Right atrium auricular region (tissue), 2 donors: ENCODE data around the gene SLC27A6. TPM values are rescaled to one million over a fixed set of nuclear protein-coding genes. Genes with fewer than 3 reads are reported as not detected.

Experiments
- DNase-seq: peaks from one replicate; pipeline ENCODE4 v3.0.0-alpha.2; 2019; ENCODE audit warnings: low spot score
- H3K27ac ChIP-seq, 2 donors: fragments of 200-600 bp; sonication (generic); 1 replicate in 1 of 2; 2 replicates in 1 of 2; pipeline ENCODE4 v1.5.1; 2016 to 2019
- H3K27me3 ChIP-seq, 2 donors: fragments of 200-600 bp; sonication (generic); one replicate each; pipeline versions ENCODE4 v1.5.1 to v1.6.0; 2017 to 2019
- H3K36me3 ChIP-seq: fragments of 200-600 bp; sonication (generic); one replicate; pipeline ENCODE4 v1.5.1; 2016
- H3K4me1 ChIP-seq, 2 donors: fragments of 200-600 bp; sonication (generic); one replicate each; pipeline versions ENCODE4 v1.5.1 to v1.6.0; 2017 to 2019
- H3K4me3 ChIP-seq, 2 donors: fragments of 200-600 bp; sonication (generic); 1 replicate in 1 of 2; 2 replicates in 1 of 2; pipeline ENCODE4 v1.5.1; 2017 to 2019; ENCODE audit warnings: mild to moderate bottlenecking in 1 of 2, moderate library complexity in 1 of 2
- H3K9me3 ChIP-seq, 2 donors: fragments of 200-600 bp; sonication (generic); one replicate each; pipeline ENCODE4 v1.5.1; 2019
- total RNA-seq, 2 donors: library from RNA; depleted of rRNA; stranded (reverse); fragments of >200 nt; gene quantifications; one replicate each; pipeline ENCODE4 v1.1.0, GENCODE V29; 2016
- TF ChIP-seq, protein P1 (sequence below), 2 donors: fragments of 200-600 bp; sonication (generic); IDR thresholded peaks; one replicate each; pipeline ENCODE4 v1.5.1; 2019; ENCODE audit warnings: antibody characterized with exemption in 2 of 2

SLC27A6 gene
- total RNA-seq, 2 donors from 2014 or later: 15.2 to 50.6 TPM

DNA sequence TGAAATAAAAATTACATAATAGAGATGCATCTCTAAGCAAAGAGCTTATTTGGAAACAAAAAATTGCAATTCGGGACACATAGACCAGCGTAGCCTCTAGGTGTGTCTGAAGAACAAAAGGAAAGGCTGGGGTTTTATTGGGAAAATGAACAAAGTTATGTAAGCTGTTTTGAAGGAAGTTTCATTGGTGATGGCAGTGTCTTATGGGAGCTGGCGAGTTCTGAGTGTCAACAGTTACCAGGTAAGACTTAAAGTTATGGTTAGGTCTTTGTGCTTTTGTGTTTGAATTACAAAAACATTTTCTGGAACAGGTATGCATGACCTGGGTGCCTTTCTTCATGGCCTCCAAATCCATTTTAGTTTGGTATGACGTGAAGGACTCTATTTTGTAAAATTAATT lies 48.9 kb downstream of the SLC27A6 start:
- Histone ChIP-seq H3K27ac (no peak overlapping the region), H3K36me3 (no peaks in the 10 kb centered on the region), H3K4me3 (no peak overlapping the region), H3K9me3 (no peaks in the 10 kb centered on the region), H3K27me3 (no peaks in the 10 kb centered on the region), H3K4me1 (no peaks in the 10 kb centered on the region)
- TF ChIP-seq, protein P1, sequence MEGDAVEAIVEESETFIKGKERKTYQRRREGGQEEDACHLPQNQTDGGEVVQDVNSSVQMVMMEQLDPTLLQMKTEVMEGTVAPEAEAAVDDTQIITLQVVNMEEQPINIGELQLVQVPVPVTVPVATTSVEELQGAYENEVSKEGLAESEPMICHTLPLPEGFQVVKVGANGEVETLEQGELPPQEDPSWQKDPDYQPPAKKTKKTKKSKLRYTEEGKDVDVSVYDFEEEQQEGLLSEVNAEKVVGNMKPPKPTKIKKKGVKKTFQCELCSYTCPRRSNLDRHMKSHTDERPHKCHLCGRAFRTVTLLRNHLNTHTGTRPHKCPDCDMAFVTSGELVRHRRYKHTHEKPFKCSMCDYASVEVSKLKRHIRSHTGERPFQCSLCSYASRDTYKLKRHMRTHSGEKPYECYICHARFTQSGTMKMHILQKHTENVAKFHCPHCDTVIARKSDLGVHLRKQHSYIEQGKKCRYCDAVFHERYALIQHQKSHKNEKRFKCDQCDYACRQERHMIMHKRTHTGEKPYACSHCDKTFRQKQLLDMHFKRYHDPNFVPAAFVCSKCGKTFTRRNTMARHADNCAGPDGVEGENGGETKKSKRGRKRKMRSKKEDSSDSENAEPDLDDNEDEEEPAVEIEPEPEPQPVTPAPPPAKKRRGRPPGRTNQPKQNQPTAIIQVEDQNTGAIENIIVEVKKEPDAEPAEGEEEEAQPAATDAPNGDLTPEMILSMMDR (IDR thresholded peaks at IDR 0.05): no peak
- no peak for DNase-seq

DNA sequence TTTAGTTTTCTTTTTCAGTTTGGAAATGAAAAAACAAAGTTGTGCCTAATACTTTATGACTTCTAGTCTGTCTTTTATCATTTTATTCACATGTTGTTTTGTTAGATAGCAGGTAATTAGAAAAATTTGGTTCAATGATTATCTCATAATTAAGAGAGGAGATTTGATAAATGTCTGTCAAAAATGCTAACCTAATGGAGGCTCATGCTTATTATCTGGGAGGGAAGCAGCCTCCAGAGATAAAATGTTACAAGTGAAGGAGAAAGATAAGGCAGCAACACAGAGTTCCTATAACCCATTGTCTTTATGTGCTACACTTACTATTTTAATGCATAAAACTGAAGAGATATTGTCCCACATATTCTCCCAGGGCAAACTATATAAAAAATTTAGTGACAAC lies 53.5 kb downstream of the SLC27A6 start:
- Histone ChIP-seq H3K36me3 (no peaks in the 10 kb centered on the region), H3K4me1 (peaks cover 0 to 9% of the 10 kb centered on the region in 2 donors), H3K27me3 (no peaks in the 10 kb centered on the region), H3K27ac (no peak overlapping the region), H3K4me3 (no peak overlapping the region), H3K9me3 (no peaks in the 10 kb centered on the region)
- TF ChIP-seq, protein P1 (IDR thresholded peaks at IDR 0.05): no peak
- no peak for DNase-seq

DNA sequence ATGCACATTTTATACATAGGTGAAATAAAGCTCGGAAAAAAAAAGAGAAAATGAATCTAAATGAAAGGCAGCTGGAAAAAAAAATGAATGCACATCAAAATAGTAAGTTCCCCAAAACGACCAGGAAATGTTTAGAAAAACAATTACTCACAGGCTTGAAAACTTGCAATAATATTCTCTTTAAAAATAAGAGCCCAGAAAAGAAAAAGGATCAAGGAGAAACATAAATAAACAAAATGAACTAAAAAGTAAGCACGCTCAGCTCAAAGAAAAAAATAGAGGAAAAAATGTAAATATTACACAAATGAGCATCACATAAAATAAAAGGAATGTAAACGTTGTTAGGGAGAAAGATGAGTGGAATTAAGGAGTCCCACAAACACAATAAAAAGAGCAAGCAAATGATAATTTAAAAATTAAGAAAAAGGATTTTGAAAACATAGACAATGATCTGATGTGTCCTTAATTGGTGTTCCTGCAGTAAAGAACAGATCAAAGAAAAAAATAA lies 54.2 kb downstream of the SLC27A6 start:
- H3K4me1 ChIP-seq: peaks cover 0 to 9% of the 10 kb centered on the region in 2 donors
- H3K9me3 ChIP-seq: no peaks in the 10 kb centered on the region
- no peak overlapping the region for H3K27ac ChIP-seq
- TF ChIP-seq, protein P1 (IDR thresholded peaks at IDR 0.05): no peak
- H3K36me3 ChIP-seq: no peaks in the 10 kb centered on the region
- H3K27me3 ChIP-seq: no peaks in the 10 kb centered on the region
- no peak for DNase-seq
- H3K4me3 ChIP-seq: no peak overlapping the region

DNA sequence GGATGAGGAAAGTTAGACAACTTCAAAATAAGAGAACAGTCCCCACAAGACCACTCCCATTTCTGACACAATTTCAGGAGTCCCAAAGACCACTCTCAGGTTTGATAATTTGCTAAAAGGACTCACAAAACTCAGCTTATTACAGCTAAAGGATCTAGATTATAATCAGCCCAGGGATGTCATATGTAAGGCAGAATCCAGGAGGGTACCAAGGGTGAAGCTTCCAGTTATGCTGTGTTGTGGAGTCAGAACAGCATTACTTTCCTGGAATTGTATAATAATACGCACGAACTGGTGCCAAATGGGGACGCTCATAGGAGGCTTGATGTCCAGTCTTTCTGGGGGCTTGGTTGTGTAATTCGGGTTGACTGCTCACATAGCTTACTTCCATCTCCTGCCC lies 55.4 kb downstream of the SLC27A6 start:
- Histone ChIP-seq H3K9me3 (no peaks in the 10 kb centered on the region), H3K4me3 (no peak overlapping the region), H3K36me3 (no peaks in the 10 kb centered on the region), H3K27ac (no peak overlapping the region), H3K27me3 (no peaks in the 10 kb centered on the region), H3K4me1 (peaks cover 0 to 9% of the 10 kb centered on the region in 2 donors)
- TF ChIP-seq, protein P1 (IDR thresholded peaks at IDR 0.05): no peak
- DNase-seq: no peak

DNA sequence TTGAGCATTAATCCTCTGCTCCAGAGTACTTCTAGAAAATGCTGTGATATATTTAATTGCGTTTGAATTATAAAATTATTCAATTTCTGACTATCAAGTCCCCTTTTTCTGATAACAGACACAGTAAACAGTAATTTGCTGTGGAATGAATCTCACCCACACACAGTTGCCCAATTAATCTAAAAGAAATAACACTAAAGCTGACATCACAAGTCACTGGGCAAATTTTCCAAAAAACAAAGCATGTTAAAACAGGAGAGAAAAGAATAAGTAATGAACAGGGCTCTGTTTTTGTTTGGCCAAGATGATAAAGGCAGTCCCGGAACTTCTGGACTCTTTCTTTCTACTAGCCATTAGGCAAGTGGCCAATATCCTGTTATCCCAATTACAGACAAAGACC lies 56.5 kb downstream of the SLC27A6 start:
- H3K27ac ChIP-seq: no peak overlapping the region
- no peak for DNase-seq
- H3K9me3 ChIP-seq: no peaks in the 10 kb centered on the region
- H3K4me3 ChIP-seq: no peak overlapping the region
- no peaks in the 10 kb centered on the region for H3K36me3 ChIP-seq
- H3K27me3 ChIP-seq: no peaks in the 10 kb centered on the region
- H3K4me1 ChIP-seq: peaks cover 0 to 9% of the 10 kb centered on the region in 2 donors
- TF ChIP-seq, protein P1 (IDR thresholded peaks at IDR 0.05): no peak

DNA sequence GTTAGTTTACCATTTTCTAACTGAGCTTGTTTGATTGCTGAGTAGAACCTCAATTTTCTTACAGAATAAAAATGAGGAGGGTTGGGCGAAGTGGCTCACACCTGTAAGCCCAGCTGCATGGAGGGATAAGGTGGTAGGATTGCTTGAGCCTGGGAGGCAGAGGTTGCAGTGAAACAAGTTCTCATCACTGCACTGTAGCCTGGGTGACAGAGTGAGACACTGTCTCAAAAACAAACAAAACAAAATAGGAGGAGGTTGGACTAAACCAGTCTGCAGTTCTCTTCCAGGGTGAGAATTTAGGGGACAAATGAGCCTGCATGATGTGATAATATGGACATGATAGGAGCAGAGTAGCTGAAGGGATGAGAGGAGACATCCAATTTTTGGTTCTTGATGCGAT lies 57.3 kb downstream of the SLC27A6 start:
- Histone ChIP-seq H3K4me1 (peaks cover 0 to 9% of the 10 kb centered on the region in 2 donors), H3K9me3 (no peaks in the 10 kb centered on the region), H3K36me3 (no peaks in the 10 kb centered on the region), H3K4me3 (no peak overlapping the region), H3K27me3 (no peaks in the 10 kb centered on the region), H3K27ac (no peak overlapping the region)
- no peak for DNase-seq
- TF ChIP-seq, protein P1 (IDR thresholded peaks at IDR 0.05): no peak
